Keratinocyte (primary cell): ENCODE measurements around the gene METTL1. TPM values are rescaled to one million over a fixed set of nuclear protein-coding genes. Genes with fewer than 3 reads are reported as not detected.

Experiments
- DNase-seq: peaks from one replicate; pipeline ENCODE4 v3.0.0-alpha.2; 2011; ENCODE audit warnings: low read depth, missing footprints, low spot score
- FAIRE-seq: peaks from 2 replicates; lab custom pipeline; 2011; peaks lifted over from hg19 to GRCh38; lab: Jason Lieb, UNC
- H2AFZ ChIP-seq: 2 replicates; pipeline ENCODE4 v1.6.0; 2012; ENCODE audit warnings: low read length, control low read depth, inconsistent platforms; ENCODE audit not compliant: control insufficient read depth
- H3K27ac ChIP-seq: 2 replicates; pipeline ENCODE4 v1.5.1; 2011; ENCODE audit warnings: low read length; ENCODE audit not compliant: control insufficient read depth, insufficient read depth
- H3K27me3 ChIP-seq: 3 replicates; pipeline ENCODE4 v1.6.0; 2011; ENCODE audit warnings: low read length; ENCODE audit not compliant: control insufficient read depth, insufficient read depth; ENCODE audit errors: extremely low read depth
- H3K36me3 ChIP-seq, 2 experiments: 2 replicates in 1 of 2; 3 replicates in 1 of 2; pipeline ENCODE4 v1.5.1; 2011; ENCODE audit warnings: low read length in 2 of 2, mild to moderate bottlenecking in 1 of 2; ENCODE audit not compliant: control insufficient read depth in 2 of 2, insufficient read depth in 2 of 2; ENCODE audit errors: extremely low read depth in 1 of 2
- H3K4me1 ChIP-seq: 3 replicates; pipeline ENCODE4 v1.5.1; 2011; ENCODE audit warnings: low read length; ENCODE audit not compliant: control insufficient read depth, insufficient read depth; ENCODE audit errors: extremely low read depth
- H3K4me2 ChIP-seq: 3 replicates; pipeline ENCODE4 v1.6.0; 2011; ENCODE audit warnings: low read depth, low read length; ENCODE audit not compliant: control insufficient read depth, insufficient read depth; ENCODE audit errors: extremely low read depth
- H3K4me3 ChIP-seq, 3 experiments: fragments of 200-600 bp in 1 of 3; sonication (generic) in 1 of 3; 2 replicates in 2 of 3; 3 replicates in 1 of 3; pipeline ENCODE4 v1.5.1; 2011 to 2016; ENCODE audit warnings: low read length in 3 of 3, mild to moderate bottlenecking in 3 of 3, control low read depth in 2 of 3, inconsistent platforms in 1 of 3, low read depth in 1 of 3, mixed read lengths in 1 of 3, mixed run types in 1 of 3, moderate library complexity in 1 of 3; ENCODE audit not compliant: control insufficient read depth in 2 of 3, insufficient read depth in 2 of 3; ENCODE audit errors: extremely low read depth in 1 of 3
- H3K79me2 ChIP-seq: 2 replicates; pipeline ENCODE4 v1.6.0; 2012; ENCODE audit warnings: low read length; ENCODE audit not compliant: control insufficient read depth, insufficient read depth
- H3K9ac ChIP-seq: 3 replicates; pipeline ENCODE4 v1.6.0; 2011; ENCODE audit warnings: low read length; ENCODE audit not compliant: control insufficient read depth, insufficient read depth; ENCODE audit errors: extremely low read depth
- H3K9me1 ChIP-seq: 3 replicates; pipeline ENCODE4 v1.6.0; 2011; ENCODE audit warnings: low read length; ENCODE audit not compliant: control insufficient read depth, insufficient read depth; ENCODE audit errors: extremely low read depth
- H3K9me3 ChIP-seq: 2 replicates; pipeline ENCODE4 v1.5.1; 2012; ENCODE audit warnings: low read depth, low read length; ENCODE audit not compliant: control insufficient read depth
- H4K20me1 ChIP-seq: 3 replicates; pipeline ENCODE4 v1.6.0; 2011; ENCODE audit warnings: low read length; ENCODE audit not compliant: control insufficient read depth, insufficient read depth; ENCODE audit errors: extremely low read depth
- EZH2 ChIP-seq: IDR thresholded peaks from one replicate; pipeline ENCODE4 v1.6.1; 2012; ENCODE audit warnings: inconsistent platforms, mild to moderate bottlenecking, low read length, moderate library complexity
- dilution Hi-C: fragments of 300-500 bp; cut with MboI; formaldehyde crosslinking; loops from one replicate; pipeline ENCODE4 v1.7.0; 2020; ENCODE audit warnings: low sequenced_read_pairs; ENCODE audit not compliant: extremely low pct_ligation_motif_present
- polyA plus RNA-seq, 5 experiments: library from polyadenylated mRNA; depleted of rRNA in 3 of 5; stranded (reverse) in 3 of 5; stranded (forward) in 1 of 5; unstranded in 1 of 5; fragments of >200 nt; gene quantifications; 1 replicate in 1 of 5; 2 replicates in 3 of 5; 3 replicates in 1 of 5; pipeline versions ENCODE4 v1.2.1 to v1.2.3, GENCODE V29; 2011 to 2012; ENCODE audit warnings: missing spikeins in 2 of 5, low read depth in 1 of 5, low replicate concordance in 1 of 5
- TF ChIP-seq, protein P1 (sequence below), 3 experiments: IDR thresholded peaks in 1 of 3; conservative IDR thresholded peaks in 1 of 3; optimal IDR thresholded peaks in 1 of 3; 2 replicates in 2 of 3; 3 replicates in 1 of 3; pipeline versions ENCODE3 to v1.5.1; 2011; ENCODE audit warnings: low read length in 3 of 3, mild to moderate bottlenecking in 3 of 3, moderate library complexity in 2 of 3, control low read depth in 1 of 3, inconsistent platforms in 1 of 3; ENCODE audit not compliant: insufficient read depth in 2 of 3; ENCODE audit errors: extremely low read depth in 1 of 3

The METTL1 gene
- polyA plus RNA-seq, 1 donor (not counting 4 experiments of a cell fraction or from before 2014, with no cell fraction given) = 24.5 TPM

DNA sequence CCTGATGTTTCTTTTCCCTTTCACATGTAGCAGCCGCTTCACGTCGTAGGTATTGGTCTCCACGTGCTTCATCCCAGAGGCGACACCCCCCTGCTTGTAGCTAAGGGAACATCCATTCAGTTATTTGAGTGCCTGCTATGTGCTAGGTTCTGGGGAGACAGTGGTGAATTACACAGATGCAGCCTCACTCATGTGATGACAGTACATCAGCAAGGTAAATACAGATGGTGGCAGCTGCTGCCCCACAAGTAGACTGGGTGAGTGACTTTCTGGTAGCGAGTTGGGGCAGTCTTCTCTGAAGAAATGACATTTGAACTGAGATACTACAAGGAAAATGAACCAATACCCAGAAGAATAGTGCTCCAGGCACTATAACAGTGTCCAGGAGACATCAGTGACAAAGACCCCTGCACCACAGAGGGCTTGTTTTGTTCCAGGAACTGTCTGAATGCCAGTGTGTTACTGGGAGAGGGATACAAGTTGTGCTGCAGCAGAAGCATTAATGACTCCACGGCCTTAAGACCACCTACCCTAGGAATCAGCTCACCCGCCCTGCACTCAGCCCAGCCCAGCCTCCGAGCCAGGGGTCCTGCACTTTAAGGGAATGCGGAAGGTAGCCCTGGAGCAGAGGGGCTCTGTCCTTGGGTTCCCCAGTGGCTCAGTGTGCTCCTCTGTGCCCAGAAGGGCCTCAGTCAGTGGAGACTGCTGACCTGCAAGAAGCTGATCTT lies 39.3 kb upstream of the METTL1 start:
- Histone ChIP-seq H3K4me1 (peaks cover 9% of the 10 kb centered on the region), H3K36me3 (peaks cover 0 to 23% of the 10 kb centered on the region in 2 experiments), H3K9ac (no peak overlapping the region), H3K9me1 (no peaks in the 10 kb centered on the region), H3K27ac (no peak overlapping the region), H3K79me2 (no peaks in the 10 kb centered on the region), H2AFZ (no peak overlapping the region), H3K27me3 (no peaks in the 10 kb centered on the region), H3K9me3 (no peaks in the 10 kb centered on the region), H3K4me3 (no peak overlapping the region), H4K20me1 (no peaks in the 10 kb centered on the region), H3K4me2 (no peak overlapping the region)
- dilution Hi-C loops = no loop called here
- FAIRE-seq = no peak
- no peak for TF ChIP-seq EZH2
- TF ChIP-seq, protein P1, sequence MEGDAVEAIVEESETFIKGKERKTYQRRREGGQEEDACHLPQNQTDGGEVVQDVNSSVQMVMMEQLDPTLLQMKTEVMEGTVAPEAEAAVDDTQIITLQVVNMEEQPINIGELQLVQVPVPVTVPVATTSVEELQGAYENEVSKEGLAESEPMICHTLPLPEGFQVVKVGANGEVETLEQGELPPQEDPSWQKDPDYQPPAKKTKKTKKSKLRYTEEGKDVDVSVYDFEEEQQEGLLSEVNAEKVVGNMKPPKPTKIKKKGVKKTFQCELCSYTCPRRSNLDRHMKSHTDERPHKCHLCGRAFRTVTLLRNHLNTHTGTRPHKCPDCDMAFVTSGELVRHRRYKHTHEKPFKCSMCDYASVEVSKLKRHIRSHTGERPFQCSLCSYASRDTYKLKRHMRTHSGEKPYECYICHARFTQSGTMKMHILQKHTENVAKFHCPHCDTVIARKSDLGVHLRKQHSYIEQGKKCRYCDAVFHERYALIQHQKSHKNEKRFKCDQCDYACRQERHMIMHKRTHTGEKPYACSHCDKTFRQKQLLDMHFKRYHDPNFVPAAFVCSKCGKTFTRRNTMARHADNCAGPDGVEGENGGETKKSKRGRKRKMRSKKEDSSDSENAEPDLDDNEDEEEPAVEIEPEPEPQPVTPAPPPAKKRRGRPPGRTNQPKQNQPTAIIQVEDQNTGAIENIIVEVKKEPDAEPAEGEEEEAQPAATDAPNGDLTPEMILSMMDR (optimal IDR thresholded peaks at IDR 0.05 in 1 of 3, IDR thresholded peaks at IDR 0.05 in 1 of 3, conservative IDR thresholded peaks at IDR 0.05 in 1 of 3; ENCODE audit: extremely low read depth in 1 of 3, insufficient read depth in 2 of 3, low read length in 3 of 3) = no peak
- no peak for DNase-seq

DNA sequence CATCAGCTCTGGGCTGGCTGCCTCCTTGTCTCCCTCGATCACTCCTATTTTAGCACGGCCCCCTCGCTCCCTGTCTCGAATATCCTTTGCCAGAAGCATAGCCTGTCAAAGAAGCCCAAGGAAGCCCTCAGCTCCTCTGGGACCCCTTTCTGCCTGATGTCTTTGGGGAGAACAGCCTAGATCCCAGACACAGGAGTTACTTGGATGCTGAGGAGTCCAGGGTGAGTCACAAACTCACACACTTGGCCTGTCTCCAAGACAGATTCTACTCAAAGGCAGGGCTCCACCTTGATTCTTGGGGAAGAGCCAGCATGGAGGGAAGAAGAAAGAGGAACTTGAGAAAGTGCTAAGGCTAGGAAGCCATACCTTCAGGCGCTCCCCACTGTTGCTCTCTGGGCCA lies 38.5 kb upstream of the METTL1 start:
- Histone ChIP-seq H3K79me2 (no peaks in the 10 kb centered on the region), H3K27ac (no peak overlapping the region), H3K4me3 (no peak overlapping the region), H3K4me2 (peak overlapping the region; percentile 36), H4K20me1 (no peaks in the 10 kb centered on the region), H3K9me1 (no peaks in the 10 kb centered on the region), H3K36me3 (peaks cover 0 to 24% of the 10 kb centered on the region in 2 experiments), H3K9me3 (no peaks in the 10 kb centered on the region), H2AFZ (no peak overlapping the region), H3K4me1 (peaks cover 9% of the 10 kb centered on the region), H3K9ac (no peak overlapping the region), H3K27me3 (no peaks in the 10 kb centered on the region)
- no peak for TF ChIP-seq EZH2
- TF ChIP-seq, protein P1 (optimal IDR thresholded peaks at IDR 0.05 in 1 of 3, IDR thresholded peaks at IDR 0.05 in 1 of 3, conservative IDR thresholded peaks at IDR 0.05 in 1 of 3; ENCODE audit: extremely low read depth in 1 of 3, insufficient read depth in 2 of 3, low read length in 3 of 3) = no peak
- dilution Hi-C loops = no loop called here
- FAIRE-seq = peak; percentile 97
- DNase-seq = peak; percentile 64
